K562 (cell line): Measurements from ENCODE around the gene RARG. TPM values are rescaled to one million over a fixed set of nuclear protein-coding genes. Genes with fewer than 3 reads are reported as not detected.
A peak's percentile ranks its signal among the peaks of the same experiment; 100 is the strongest.

Experiments
- CEBPB ChIP-seq: fragments of 450-650 bp; IDR thresholded peaks from 2 replicates; pipeline ENCODE4 v1.6.1; 2016; ENCODE audit warnings: missing genetic modification characterization, missing compliant biosample characterization
- EP400 ChIP-seq: fragments of 450-650 bp; IDR thresholded peaks from 2 replicates; pipeline ENCODE4 v1.6.1; 2017; ENCODE audit warnings: antibody characterized with exemption, mild to moderate bottlenecking, moderate library complexity
- GABPA ChIP-seq: fragments of 200-800 bp; sonication (Bioruptor generic); conservative IDR thresholded peaks from 2 replicates; pipeline ENCODE4 v1.6.1; 2016; ENCODE audit warnings: low read depth, missing genetic modification characterization, missing compliant biosample characterization
- HDAC6 ChIP-seq: IDR thresholded peaks from 2 replicates; pipeline ENCODE4 v1.6.1; 2012; ENCODE audit warnings: low read depth, mild to moderate bottlenecking, control low read depth, inconsistent platforms, low read length, moderate library complexity
- NKRF ChIP-seq: fragments of 450-650 bp; IDR thresholded peaks from 2 replicates; pipeline ENCODE4 v1.6.1; 2016; ENCODE audit warnings: borderline replicate concordance
- PHF20 ChIP-seq: fragments of 450-650 bp; IDR thresholded peaks from 2 replicates; pipeline ENCODE4 v1.6.1; 2018; ENCODE audit not compliant: partially characterized antibody
- POLR2AphosphoS5 ChIP-seq: IDR thresholded peaks from 2 replicates; pipeline ENCODE4 v1.6.1; 2011; ENCODE audit warnings: mild to moderate bottlenecking, low read depth, low read length, moderate library complexity; ENCODE audit not compliant: control insufficient read depth, insufficient read depth
- RBFOX2 ChIP-seq: fragments of 200-400 bp; formaldehyde crosslinking; IDR thresholded peaks from 2 replicates; pipeline ENCODE4 v1.6.1; 2017; ENCODE audit warnings: low read depth, mild to moderate bottlenecking, low read length, moderate library complexity
- SETDB1 ChIP-seq: IDR thresholded peaks from one replicate; pipeline ENCODE4 v1.6.1; 2012; ENCODE audit warnings: low read length, control low read depth, inconsistent platforms
- SMAD4 ChIP-seq: fragments of 250-450 bp; sonication (Bioruptor Pico); conservative IDR thresholded peaks from 2 replicates; pipeline ENCODE4 v1.8.0; 2021; ENCODE audit warnings: inconsistent platforms, mild to moderate bottlenecking, moderate library complexity
- SMC3 ChIP-seq: conservative IDR thresholded peaks from 2 replicates; pipeline ENCODE4 v1.6.1; 2011; ENCODE audit warnings: low read depth, low read length, improper control_type of control experiment; ENCODE audit not compliant: insufficient read depth
- TEAD4 ChIP-seq, 2 experiments: sonication (generic) in 1 of 2; formaldehyde crosslinking in 1 of 2; IDR thresholded peaks; 2 replicates each; pipeline versions ENCODE4 v1.6.1 to v1.8.0; 2012 to 2022; ENCODE audit warnings: borderline replicate concordance in 1 of 2, inconsistent platforms in 1 of 2, low read length in 1 of 2, mild to moderate bottlenecking in 1 of 2, missing genetic modification reagents in 1 of 2
- TFAM ChIP-seq: fragments of 250-450 bp; sonication (Bioruptor Pico); conservative IDR thresholded peaks from 2 replicates; pipeline ENCODE4 v1.5.0; 2021; ENCODE audit warnings: mild to moderate bottlenecking, moderate library complexity
- ZBTB11 ChIP-seq, 3 experiments: fragments of 200-800 bp in 1 of 3; fragments of 250-450 bp in 1 of 3; fragments of 450-650 bp in 1 of 3; sonication (Bioruptor Pico) in 1 of 3; sonication (Bioruptor generic) in 1 of 3; formaldehyde crosslinking in 1 of 3; IDR thresholded peaks; 2 replicates each; pipeline versions ENCODE4 v1.6.1 to v1.8.0; 2016 to 2022; ENCODE audit warnings: mild to moderate bottlenecking in 2 of 3, missing genetic modification characterization in 2 of 3, missing compliant biosample characterization in 1 of 3, moderate library complexity in 1 of 3
- ZNF253 ChIP-seq: fragments of 250-450 bp; sonication (Bioruptor Pico); conservative IDR thresholded peaks from 2 replicates; pipeline ENCODE4 v1.6.1; 2021; ENCODE audit warnings: mild to moderate bottlenecking
- ZNF592 ChIP-seq: fragments of 450-650 bp; IDR thresholded peaks from 2 replicates; pipeline ENCODE4 v1.6.1; 2017; ENCODE audit warnings: antibody characterized with exemption, mild to moderate bottlenecking
- polyA plus RNA-seq, 8 experiments: library from polyadenylated mRNA; depleted of rRNA in 4 of 8; stranded (reverse) in 5 of 8; unstranded in 3 of 8; fragments of >200 nt; fragmentation: Nextera tagmentation in 2 of 8; fragmentation: Illumina TruSeq in 1 of 8; extraction: Ambion mirVana in 2 of 8; extraction: Trizol in 1 of 8; gene quantifications; 2 replicates each; pipeline versions ENCODE4 v1.2.1 to v1.2.3, GENCODE V29; 2011 to 2014; ENCODE audit warnings: inconsistent platforms in 1 of 8, missing spikeins in 1 of 8
- total RNA-seq, 7 experiments: library from RNA; depleted of rRNA in 6 of 7; stranded (reverse); fragments of >200 nt in 6 of 7; fragmentation: Illumina TruSeq in 2 of 7; extraction: Trizol in 2 of 7; gene quantifications; 2 replicates each; pipeline versions ENCODE4 v1.2.1 to v1.2.3, GENCODE V29; 2011 to 2021; ENCODE audit warnings: low replicate concordance in 1 of 7

The RARG gene
- total and polyA plus RNA-seq, 9 of the 15 experiments (the other 6 are each of a cell fraction or from before 2014, with no cell fraction given), result 0.18 to 7.6 (median 3.8) TPM

DNA sequence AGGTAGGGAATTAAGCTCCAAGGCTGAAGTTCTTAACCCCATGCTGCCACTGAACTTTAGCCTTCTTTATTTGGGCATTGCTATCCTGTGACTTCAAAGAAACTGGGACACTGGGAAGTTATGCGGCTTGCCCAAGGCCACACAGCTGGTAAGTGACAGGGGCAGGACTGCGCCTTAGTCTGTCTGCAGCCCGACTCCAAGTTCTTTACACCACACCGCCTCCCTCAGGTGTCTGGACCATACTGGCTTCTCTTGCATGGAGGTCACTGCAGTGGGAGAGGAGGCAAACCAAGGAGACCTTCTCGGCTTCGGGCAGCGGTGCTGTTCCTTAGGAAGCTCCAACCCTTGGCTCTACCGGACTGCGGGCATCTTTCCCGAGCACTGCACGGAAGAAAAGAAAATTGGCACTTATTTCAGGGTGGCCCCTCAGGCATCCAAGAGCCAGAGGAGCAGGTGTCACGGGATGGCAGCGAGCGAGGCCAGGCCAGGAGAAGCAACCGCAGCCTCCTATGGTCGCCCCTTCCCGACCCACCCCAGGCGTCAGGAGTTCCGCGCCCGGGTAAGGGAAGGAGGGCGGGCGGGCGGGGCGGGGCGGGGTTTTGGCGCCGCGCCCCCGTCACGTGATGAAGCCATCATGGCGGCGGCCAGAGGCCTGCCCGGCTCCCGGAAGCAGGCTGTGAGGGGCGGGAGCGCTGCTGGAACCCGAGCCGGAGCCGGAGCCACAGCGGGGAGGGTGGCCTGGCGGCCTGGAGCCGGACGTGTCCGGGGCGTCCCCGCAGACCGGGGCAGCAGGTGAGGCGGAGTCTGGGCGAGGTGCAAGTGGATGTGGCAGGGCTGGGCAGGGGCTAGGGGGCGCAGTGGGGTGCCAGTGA, 19.7 kb upstream of the RARG start (continued):
- TF ChIP-seq PHF20 (peak; percentile 98), TFAM (CRISPR knock-in tag) (no peak), EP400 (peak; percentile 53), CEBPB (tag) (no peak), RBFOX2 (peak; percentile 79), POLR2AphosphoS5 (peak; percentile 34; the same call in 1 of the 2 replicates), ZNF253 (CRISPR knock-in tag) (no peak), SETDB1 (no peak), SMAD4 (CRISPR knock-in tag) (0 out of 2 replicates have a peak, but pooled peaks have one; percentile 15), TEAD4 (IDR thresholded peaks at IDR 0.05; ENCODE audit: low read length) (no peak; the same call in 1 of the 2 replicates), TEAD4 (CRISPR knock-in tag; IDR thresholded peaks at IDR 0.05; ENCODE audit: borderline replicate concordance) (no peak), HDAC6 (no peak), GABPA (tag) (peak; percentile 81), ZBTB11 (CRISPR knock-in tag; IDR thresholded peaks at IDR 0.05) (peak in 1 of 3 experiments; percentile 46; a peak in 1 of 6 replicates), ZNF592 (peak; percentile 8; the same call in 1 of the 2 replicates), NKRF (peak; percentile 92), SMC3 (peak; percentile 48; the same call in 1 of the 2 replicates)
